LHCN-M2 (cell line): ENCODE data around the gene YJU2. TPM values are rescaled to one million over a fixed set of nuclear protein-coding genes. Genes with fewer than 3 reads are reported as not detected.

Source experiments
- DNase-seq: peaks from one replicate; pipeline ENCODE4 v3.0.0-alpha.2; 2012; ENCODE audit warnings: low read depth
- total RNA-seq: library from RNA; depleted of rRNA; stranded (reverse); fragments of >200 nt; gene quantifications from 2 replicates; pipeline ENCODE4 v1.2.3, GENCODE V29; 2014; rRNA removed

The YJU2 gene
- total RNA-seq, 1 experiment from 2014 or later, result 24.2 TPM

DNA sequence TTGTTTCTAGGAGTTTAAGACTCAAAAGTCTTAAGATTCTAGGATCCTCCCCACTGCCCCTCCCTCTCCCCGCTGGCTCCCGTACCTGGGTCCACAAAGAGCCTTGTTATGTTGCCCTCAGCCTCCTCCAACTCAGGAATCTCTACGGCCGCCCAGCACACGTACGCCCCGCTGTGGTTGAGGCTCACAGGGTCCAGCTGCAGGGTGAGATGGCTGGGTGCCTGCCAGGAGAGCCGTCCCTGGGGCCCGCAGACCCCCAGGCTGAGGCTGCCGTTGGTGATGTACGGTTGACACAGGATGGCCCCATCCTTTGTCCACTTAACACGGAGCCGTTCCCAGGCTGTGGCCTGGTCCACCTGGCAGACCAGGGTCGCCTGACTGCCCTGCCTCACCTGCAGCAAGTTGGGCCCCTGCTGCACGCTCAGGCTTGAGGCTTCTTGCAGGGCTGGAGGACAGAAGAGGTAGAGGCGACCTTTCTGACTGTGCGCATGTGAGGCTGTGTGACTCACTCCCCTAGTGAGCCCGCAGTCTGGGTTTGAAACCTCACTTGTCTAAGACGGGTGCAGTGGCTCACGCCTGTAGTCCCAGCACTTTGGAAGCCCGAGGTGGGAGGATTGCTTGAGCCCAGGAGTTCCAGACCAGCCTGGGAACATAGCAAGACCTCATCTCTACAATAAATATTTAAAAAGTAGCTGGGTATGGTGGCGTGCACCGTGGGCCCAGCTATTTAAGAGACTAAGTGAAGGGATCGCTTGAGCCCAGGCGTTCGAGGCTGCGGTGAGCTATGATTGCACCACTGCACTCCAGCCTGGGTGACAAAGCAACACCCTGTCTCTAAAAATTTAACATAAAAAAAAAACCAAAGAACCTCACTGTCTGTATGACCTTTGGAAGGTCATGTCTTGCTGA is 51.3 kb downstream of the YJU2 start:
- DNase-seq, result no peak

DNA sequence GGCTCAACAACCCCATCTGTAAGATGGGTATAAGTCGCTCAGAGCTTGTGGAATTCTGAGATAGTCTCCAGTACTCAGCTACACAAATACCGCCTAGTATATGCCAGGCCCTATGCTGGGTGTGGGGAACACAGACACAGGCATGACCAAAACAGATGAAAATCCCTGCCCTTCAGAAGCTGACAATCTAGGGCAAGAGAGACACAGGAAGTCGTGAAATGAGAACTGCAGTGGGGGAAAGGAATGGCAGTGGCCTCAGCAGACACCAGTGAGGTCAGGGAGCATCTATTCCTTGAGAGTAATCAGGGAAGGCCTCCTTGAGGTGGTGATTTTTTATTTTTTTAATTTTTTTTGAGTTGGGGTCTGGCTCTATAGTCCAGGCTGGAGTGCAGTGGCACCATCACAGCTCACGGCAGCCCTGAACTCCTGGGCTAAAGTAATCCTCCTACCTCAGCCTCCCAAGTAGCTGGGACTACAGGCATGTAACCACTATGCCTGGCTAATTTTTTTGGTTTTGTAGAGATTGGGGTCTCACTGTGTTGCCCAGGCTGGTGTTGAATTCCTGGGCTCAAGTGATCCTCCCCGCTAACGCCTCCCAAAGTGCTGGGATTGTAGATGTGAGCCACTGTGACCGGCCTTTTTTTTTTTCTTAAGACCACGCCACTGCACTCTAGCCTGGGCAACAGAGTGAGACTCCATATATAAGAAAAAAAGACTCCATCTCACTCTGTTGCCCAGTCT is 52.1 kb downstream of the YJU2 start:
- DNase-seq, result no peak

DNA sequence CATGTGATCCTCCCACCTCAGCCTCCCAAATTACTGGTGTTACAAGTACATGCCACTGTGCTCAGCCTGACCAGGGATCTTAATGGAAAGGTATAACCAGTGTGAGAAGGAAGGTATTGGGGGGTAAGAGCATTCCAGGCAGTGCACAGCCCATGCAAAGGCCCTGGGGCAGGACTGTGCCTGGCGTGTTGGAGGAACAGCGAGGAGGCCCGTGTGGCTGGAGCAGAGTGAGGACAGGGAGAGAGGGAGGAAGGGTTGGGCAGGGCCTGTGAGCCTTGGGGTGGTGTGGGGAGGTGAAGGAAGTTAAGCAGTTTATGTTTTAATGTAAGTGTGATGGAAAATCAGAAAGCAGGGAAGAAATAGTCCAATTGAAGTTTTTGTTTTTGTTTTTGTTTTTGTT is 53.7 kb downstream of the YJU2 start:
- no peak for DNase-seq

DNA sequence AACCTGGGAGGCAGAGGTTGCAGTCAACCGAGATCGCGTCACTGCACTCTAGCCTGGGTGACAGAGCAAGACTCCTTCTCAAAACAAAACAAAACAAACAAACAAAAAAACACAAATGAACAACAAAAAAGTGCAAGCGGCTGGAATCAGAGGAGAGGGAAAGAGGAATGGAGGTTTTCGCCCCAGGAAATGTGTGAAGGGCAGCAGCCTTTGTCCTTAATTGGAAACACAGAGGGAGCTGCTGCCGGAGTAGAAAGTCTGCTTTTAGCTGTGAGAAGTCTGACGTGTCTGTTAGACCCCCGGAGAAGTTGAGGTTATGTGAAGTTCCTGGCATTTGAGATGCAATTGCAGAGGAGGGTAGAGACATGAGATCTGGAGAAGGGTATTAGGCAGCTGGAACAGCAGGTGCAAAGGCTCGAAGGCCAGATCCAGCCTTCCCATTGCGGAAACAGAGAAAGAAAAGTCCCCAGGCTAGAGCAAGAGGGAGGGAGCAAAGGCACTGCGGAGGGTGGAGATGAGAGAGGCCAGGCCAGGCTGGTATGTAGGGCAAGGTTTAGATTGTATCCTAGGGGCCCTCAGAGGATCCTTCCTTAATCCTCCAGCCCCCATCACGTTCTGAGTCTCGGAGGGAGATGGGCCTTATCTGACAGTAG is 54.8 kb downstream of the YJU2 start:
- DNase-seq, result no peak

DNA sequence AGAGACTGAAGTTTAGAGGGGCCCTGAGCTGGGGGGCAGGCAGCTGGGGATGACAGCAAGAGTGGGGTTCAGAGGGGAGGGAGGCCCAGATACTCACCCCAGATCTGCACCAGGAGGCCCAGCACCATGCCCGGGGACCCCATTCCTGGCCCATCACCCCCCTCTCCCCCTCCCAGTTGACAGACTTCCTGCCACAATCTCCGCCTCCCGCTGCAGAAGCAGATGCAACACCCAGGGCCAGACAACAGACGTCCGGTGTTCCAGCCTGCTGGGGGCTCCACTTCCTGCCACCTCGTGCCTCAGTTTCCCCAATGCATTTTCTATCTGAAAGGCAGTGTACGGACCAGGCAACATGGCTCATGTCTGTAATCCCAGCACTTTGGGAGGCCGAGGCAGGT is 55.4 kb downstream of the YJU2 start, which contains the start of gene TMIGD2:
Gene TMIGD2 (minus strand): TSS at position 147 of the 398 bp plus-strand sequence. CDS start 4 bp downstream, at position 143.
- DNase-seq, result no peak

DNA sequence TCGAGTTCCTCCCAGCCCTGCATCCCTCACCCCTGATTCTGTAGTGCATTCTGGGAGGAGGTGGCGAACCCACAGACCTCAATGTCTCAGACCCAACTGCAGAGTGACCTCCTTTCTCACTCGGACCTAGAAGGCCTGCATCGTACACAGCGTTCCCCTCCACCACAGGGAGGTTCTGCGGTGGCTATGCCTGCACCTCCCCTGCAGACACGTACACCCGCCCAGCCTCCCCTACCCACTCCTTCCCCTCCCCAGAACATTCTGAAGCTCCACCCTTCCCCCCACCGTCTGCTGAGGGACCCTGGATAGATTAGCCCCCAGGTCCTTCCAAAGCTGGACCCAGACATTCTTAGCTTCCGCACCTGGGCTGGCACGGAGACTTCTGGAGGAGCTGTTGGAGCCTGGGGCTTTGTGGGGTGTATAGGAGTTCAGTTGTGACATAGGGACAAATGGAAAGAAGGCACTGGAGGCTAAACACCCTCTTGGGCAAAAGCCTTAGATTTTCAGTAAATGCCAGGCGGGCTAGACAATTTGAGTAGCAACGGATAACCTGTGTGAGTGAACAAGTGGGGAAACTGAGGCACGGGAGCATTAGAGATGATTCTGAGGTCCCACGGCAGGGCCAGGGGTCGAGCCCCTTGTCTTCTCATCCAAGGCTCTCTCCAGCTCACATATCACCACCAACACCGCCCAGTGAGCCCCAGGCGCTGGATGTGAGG is 57.1 kb downstream of the YJU2 start:
- no peak for DNase-seq

DNA sequence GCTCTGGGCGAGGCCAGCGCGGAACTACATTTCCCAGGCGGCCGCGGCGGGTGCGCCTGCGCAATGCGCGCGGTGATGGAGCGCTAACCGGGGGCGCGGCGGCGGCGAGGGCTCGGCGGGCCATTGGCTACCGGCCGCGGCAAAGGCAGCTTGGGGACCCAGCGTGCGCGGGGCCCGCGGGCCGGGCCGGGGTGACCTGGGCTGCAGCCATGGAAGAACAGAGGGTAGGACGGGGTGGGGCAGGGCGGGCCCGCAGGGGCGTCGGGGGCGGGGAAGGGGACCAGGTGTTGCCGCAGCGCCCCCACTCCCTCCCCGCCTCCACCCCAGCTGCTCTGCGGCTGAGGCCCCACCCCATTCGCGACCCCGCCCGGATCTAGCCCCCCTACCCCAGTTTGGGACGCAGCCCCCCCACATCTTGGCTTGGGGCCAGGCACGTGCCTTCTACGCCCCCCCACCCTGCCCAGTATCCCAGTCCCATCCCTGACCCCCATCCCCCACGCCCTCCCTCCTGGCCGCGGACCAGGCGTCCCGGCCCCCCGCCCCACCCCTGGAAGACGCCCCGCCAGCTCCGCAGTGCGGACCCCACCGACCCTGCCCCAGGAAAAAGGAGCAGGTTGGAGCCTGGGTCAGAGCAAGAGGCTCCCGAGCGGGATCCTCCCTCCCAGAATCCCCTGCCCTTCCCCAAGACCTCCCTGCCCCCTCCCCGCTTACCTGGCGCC is 57.8 kb downstream of the YJU2 start, which contains the start of gene FSD1:
Gene FSD1 (plus strand): TSS at position 61 of the 719 bp plus-strand sequence. CDS start 149 bp downstream, at position 210.
- DNase-seq, result peak; percentile 31

DNA sequence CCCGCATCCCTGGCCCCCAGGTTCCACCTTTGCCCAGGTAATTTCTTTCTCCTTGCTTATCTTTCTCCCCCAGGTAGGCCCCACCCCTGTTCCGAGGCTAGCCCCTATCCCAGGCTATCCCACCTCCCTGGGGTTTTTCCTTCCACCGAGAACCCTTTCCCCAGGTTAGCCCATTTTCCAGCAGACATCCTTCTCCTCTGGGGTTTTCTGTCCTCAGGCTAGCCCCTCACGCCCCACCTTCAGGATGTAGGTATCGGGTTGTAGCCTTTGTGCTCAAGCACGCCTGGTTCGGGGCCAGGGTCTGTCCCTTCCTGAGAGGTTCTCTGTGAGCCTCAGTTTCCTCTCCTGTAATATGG is 58.4 kb downstream of the YJU2 start:
- no peak for DNase-seq

DNA sequence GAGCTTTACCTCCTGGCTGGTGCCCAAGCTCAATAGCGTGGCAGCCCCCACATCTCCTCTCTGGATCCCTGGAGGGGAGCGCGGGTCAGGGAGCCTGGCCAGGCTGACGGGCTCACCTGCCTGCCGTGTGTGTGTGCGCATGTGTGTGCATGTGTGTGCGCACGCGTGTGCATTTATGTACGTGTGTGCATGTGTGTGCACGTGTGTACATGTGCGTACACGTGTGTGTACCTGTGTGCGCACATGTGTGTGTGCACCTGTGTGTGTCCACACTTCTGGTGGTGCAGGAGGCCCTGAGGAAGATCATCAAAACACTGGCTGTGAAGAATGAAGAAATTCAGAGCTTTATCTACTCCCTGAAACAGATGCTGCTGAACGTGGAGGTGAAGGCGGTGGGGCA is 58.8 kb downstream of the YJU2 start:
- DNase-seq, result no peak

DNA sequence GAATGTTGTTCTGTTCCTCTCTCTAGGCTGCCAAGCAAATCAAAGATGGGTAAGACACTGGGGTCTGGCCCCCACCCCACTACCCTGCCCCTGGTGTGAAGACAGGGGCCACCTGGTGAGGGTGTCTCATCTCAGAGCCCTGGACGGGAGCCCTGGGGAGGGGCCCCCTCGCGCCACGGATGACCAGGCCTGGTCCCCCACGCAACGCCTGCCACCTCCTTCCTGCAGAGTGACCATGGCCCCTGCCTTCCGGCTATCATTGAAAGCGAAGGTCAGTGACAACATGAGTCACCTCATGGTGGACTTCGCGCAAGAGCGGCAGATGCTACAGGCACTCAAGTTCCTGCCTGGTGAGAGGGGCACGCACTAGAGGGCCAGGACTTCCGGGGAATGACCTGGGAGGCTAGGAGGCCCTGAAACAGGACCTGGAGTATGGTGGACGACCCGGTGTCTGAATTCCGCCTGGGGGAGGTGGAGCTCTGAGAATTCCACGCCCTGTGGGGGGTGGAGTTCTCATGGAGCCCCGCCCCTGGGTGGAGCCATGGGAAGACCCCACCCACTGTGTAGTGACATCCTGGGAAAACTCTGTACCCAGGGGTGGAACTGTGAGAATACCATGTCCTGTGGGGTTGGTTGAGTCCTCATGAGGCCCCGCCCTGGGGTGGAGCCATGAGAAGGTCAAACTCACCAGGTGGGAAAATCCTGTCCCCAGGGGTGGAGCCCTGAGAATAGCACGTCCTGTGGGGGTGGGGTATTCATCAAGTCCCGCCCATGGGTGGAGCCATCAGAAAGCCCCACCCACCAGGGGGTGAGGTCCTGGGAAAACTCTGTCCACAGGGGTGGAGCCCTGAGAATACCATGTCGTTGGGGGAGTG is 63.6 kb downstream of the YJU2 start:
- peak; percentile 25 for DNase-seq

DNA sequence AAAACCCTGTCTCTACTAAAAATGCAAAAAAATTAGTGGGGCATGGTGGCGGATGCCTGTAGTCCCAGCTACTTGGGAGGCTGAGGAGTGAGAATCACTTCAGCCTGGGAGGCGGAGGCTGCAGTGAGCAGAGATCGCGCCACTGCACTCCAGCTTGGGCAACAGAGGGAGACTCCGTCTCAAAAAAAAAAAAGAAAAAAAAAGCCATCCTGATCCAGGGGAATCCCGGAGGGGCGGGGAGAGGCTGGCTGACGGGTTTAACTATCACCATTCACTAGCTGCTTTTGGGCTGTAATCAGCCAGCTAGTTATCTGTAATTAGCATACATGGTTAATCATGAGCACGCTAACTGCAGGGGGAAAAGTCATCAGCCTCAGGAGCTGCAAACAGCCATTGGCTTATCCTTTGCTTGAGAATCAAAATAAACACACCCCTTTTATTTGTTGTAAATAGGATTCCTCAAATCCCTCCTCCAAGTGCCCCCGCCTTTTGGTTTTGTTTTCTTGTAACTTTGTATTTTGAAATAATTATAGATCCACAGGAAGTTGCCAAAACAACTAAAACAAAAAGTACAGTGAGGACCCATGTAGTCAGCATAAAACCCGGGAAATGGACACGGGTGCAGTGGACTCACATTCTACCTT is 67.1 kb downstream of the YJU2 start:
- no peak for DNase-seq

DNA sequence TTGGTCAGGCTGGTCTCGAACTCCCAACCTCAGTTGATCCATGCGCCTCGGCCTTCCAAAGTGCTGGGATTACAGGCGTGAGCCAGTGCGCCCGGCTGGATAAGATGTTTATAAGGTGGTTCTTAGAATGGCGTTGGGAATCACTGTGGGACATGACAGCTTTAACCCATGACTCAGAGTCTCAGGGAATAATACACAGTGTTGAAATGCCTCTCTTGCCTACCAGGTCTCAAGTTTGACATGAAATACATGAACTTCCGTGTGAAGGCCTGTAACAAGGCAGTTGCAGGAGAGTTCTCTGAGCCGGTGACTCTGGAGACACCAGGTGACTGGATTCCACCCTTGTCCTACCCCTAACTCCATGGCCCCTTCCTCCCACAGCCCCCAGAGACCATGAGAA is 70.1 kb downstream of the YJU2 start:
- DNase-seq, result no peak

DNA sequence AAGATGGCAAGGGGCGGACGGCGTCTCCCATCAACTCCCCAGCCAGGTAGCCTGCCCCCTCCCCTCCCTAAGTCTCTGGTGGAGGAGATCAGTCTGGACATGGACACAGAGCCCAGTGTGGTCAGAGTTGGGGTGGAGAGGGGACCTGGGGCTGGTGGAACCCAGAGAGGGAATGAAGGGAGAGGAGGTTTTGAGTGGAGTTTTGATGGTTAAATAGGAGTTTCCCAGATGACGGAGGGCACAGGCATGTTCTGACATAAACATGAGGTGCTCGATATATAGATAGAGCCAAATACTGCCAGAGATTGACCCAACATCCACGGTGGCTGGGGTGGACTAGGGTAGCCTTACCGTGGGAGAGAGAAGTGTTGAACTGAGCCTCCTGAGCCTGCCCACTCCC is 71.6 kb downstream of the YJU2 start:
- no peak for DNase-seq

Other genes starting within 250 kb of the YJU2 start
- 17.6 and 18.1 TPM in 2 replicates for gene PIAS4, start 239.3 kb upstream of the YJU2 start, total RNA-seq
- gene ZBTB7A, start 180.2 kb upstream of the YJU2 start, total RNA-seq, result 29.5 and 29.7 TPM in 2 replicates
- gene MAP2K2, start 123.0 kb upstream of the YJU2 start, total RNA-seq, result 178 and 191 TPM in 2 replicates
- not detected in 2 replicates for gene CREB3L3, start 93.4 kb upstream of the YJU2 start, total RNA-seq
- 17.0 and 31.1 TPM in 2 replicates for gene SIRT6, start 64.5 kb upstream of the YJU2 start, total RNA-seq
- 0.13 and 0.17 TPM in 2 replicates for gene ANKRD24, start 64.4 kb upstream of the YJU2 start, total RNA-seq
- gene EBI3, start 17.6 kb upstream of the YJU2 start, total RNA-seq, result 0.11 TPM in 1 of 2 replicates, not detected in the other
- gene SHD, start 32.2 kb downstream of the YJU2 start, total RNA-seq, result 39.4 and 122 TPM in 2 replicates
- not detected in 2 replicates for gene TMIGD2, start 55.3 kb downstream of the YJU2 start, total RNA-seq
- 11.7 and 13.8 TPM in 2 replicates for gene FSD1, start 57.5 kb downstream of the YJU2 start, total RNA-seq
- 1.1 and 2.9 TPM in 2 replicates for gene STAP2, start 91.7 kb downstream of the YJU2 start, total RNA-seq
- 1.2 and 5.1 TPM in 2 replicates for gene MPND, start 96.5 kb downstream of the YJU2 start, total RNA-seq
- gene SH3GL1, start 153.5 kb downstream of the YJU2 start, total RNA-seq, result 208 and 261 TPM in 2 replicates
- gene CHAF1A, start 155.6 kb downstream of the YJU2 start, total RNA-seq, result 36.5 and 51.9 TPM in 2 replicates
- gene UBXN6, start 210.7 kb downstream of the YJU2 start, total RNA-seq, result 71.9 and 85.3 TPM in 2 replicates
- gene HDGFL2, start 225.2 kb downstream of the YJU2 start, total RNA-seq, result 65.9 and 67.3 TPM in 2 replicates